DMS 273 (cell line): ENCODE data around the gene RNF213.
A peak's percentile ranks its signal among the peaks of the same experiment; 100 is the strongest.

Experiments
- DNase-seq: peaks from one replicate; lab custom pipeline; 2025; ENCODE audit not compliant: unreplicated experiment; lab: John Stamatoyannopoulos, UW

RNF213 gene

DNA sequence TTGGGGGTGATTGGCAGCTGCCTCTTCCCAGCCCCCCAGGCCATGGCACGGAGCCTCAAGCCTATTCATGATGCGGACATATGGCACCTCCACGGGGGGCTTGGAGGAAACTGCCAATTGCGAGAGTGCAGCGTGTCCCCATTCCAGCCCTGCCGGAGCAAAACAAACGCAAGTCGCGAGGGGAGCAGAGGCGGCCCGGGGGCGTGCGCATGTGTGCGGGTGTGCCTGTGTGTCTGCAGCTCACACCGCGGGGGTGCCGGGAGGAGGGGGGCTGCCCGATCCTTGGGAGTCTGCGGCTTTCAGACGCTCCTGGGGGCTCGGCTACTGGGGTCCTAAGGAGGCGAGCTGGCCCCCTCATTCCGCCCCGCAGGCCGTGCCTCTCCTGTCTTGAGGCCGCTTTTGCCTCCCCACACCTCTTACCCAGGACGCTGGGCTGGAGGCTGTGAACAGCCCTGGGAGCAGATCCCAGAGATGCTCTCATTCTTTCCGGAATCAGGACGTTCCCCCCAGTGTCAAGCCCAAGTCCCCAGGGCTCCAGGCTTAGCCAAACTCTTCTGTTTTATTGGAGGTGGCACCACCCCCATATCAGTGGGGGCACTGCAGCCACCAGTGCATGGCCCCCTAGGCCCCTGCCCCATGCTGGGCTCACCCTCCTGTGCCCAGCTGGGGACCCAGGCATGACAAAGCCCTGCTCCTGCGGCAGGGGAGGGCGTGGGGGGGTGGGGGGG is 183.4 kb downstream of the RNF213 start:
- DNase-seq: peak; percentile 96

- DNase-seq: peak; percentile 59
These were observed 184.0 kb downstream of the RNF213 start for GRCh38 chr17:80444644-80444979.

DNA sequence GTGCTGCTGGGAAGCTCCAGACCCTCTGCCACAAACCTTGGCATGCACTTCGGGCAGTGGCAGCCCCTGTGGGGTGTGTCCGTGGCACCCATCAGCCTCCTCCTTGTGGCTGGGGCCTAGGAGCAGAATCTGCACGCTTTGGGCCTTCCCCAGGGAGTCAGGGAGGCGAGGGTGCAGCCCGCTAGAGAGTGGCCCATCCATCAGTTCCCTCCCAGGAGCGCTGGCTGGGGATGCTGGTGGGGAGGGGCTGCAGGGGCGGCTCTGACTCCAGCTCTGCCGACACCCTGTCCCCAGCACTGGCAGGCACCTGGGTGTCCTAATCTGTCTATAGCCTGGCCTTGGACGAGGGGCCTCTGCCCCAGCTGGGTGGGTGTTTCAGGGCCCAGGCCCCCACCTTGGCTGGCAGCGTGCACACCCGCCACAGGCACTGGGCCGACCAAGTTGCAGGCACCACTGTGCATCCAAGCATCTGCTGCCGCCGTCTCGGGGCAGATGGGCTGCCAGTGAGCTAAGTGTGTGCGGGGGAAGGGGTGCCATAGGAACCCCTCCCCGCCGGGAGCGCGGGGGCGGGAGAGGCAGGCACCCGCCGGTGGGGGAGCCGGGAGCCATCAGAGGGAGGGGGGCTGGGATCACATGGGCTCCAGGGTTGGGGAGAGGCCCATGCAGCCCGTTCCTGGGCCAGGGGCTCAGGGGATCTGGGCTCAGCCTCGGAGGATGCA is 184.5 kb downstream of the RNF213 start:
- peak; percentile 98 for DNase-seq

GRCh38 chr17:80445726-80446110 is 185.1 kb downstream of the RNF213 start:
- DNase-seq: peak; percentile 98

GRCh38 chr17:80446645-80447405 is 186.2 kb downstream of the RNF213 start:
- DNase-seq: peak; percentile 85

- DNase-seq: no peak
These were observed 187.1 kb downstream of the RNF213 start for GRCh38 chr17:80447790-80448189.
